CD1c-positive myeloid dendritic cell (primary cell): ENCODE results near the gene ADGRE1.
"Not testable (repeated sequence)": the region's sequence is repeated elsewhere in the genome, so short reads cannot be mapped to it uniquely, and the experiment has no call there.

Source experiments
- DNase-seq: peaks from one replicate; pipeline ENCODE4 v3.0.0-alpha.2; 2016; ENCODE audit errors: extremely low spot score

Gene ADGRE1

GRCh38 chr19:6887316-6887715 is at the start of gene ADGRE1:
Gene ADGRE1, plus strand, starts transcription at chr19:6887579. Its CDS starts 30 bp downstream, at chr19:6887609.
- DNase-seq: peak; percentile 51

DNA sequence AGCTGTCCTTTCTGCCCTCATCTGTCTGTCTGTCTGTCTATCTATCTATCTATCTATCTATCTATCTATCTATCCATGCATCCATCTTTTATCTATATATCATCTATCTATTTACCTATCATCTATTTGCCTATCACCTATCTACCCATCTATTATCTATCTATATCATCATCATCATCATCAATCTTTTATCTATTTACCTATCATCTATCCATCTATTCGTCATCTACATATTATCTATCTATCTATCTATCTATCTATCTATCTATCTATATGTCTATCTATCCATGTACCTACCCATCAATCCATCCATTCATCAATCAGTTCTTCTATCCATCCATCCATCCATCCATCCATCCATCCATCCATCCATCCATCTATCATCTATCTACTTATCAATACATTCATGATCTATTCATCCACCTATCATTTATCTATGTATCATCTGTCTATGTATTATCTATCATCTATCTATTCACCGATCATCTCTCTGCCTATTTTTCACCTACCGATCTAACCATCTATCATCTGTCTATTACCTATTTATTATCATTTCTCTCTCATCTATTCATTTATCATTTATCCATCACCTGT is 49.2 kb upstream of the ADGRE1 start:
- no peak for DNase-seq

- DNase-seq: no peak
Observed at GRCh38 chr19:6842871-6843607, 44.3 kb upstream of the ADGRE1 start.

DNA sequence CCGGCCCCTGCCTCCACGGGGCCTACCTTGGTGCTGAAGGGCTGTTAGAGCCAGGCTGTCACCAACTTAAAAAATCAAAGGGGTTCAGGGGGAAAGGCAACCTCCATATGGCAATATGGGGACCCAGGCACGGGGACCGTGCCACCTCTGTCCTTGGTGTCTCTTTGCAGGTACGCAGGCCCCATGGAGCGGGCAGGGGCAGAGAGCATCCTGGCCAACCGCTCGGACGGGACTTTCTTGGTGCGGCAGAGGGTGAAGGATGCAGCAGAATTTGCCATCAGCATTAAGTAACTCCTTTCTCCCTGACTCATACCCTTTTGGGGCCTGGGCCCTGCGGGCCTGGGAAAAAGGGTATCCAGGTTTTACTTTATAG is 39.6 kb upstream of the ADGRE1 start:
- no peak for DNase-seq

DNA sequence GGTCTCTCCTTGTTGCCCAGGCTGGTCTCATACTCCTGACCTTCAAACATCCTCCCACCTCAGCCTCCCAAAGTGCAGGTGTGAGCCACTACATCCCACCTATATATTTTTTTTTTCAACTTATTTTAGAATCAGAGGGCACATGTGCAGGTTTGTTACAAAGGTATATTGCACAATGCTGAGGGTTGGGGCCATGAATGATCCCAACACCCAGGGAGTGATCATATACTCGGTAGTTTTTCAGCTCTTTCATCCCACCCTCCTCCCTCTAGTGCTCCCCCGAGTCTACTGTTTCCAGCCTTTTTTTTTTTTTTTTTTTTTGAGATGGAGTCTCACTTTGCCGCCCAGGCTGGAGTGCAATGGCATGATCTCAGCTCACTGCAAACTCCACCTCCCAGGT is 38.4 kb upstream of the ADGRE1 start:
- no peak for DNase-seq

DNA sequence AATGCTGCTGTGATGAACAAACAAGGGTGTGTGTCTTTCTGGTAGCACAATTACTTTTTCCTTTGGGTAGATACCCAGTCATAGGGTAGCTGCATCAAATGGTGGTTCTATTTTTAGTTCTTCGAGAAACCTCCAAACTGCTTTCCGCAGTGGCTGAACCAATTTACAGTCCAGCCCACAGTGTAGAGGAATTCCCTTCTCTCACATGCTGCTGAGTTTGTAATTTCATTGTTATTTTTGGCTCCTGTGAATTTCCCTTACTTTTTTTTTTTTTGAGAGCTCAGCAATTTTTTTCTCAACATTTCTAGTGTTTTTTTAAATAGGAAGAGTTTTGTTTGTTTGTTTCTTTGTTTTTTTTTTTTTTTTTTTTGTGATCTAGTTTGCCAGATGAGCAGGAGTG is 37.5 kb upstream of the ADGRE1 start:
- no peak for DNase-seq

- no peak for DNase-seq
Observed at GRCh38 chr19:6851359-6851758, 36.0 kb upstream of the ADGRE1 start.

- DNase-seq: no peak
Observed at GRCh38 chr19:6852001-6852400, 35.4 kb upstream of the ADGRE1 start.

GRCh38 chr19:6853868-6854267 is 33.5 kb upstream of the ADGRE1 start:
- DNase-seq: no peak

DNA sequence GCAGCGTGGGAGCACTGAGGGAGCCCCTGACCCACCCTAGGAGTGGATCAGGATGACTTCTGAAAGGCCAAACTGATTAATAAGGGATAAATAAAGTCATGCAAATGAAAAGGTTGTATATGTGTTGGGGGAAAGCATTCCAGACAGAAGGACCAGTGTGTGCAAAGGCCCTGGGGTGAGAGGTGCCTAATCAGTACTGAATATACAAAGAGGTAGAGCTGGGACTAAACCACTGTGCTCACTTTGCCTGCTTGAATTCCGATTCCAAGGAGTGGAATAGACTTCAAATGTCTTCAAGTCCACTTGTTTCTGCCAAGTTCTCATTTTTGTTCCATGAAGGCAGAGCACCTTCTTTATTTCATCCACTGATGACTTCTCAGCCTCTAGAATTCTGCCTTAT is 32.6 kb upstream of the ADGRE1 start:
- DNase-seq: no peak

- no peak for DNase-seq
Observed at GRCh38 chr19:6856749-6857372, 30.5 kb upstream of the ADGRE1 start.

GRCh38 chr19:6861683-6862286 is 25.6 kb upstream of the ADGRE1 start:
- DNase-seq: no peak

DNA sequence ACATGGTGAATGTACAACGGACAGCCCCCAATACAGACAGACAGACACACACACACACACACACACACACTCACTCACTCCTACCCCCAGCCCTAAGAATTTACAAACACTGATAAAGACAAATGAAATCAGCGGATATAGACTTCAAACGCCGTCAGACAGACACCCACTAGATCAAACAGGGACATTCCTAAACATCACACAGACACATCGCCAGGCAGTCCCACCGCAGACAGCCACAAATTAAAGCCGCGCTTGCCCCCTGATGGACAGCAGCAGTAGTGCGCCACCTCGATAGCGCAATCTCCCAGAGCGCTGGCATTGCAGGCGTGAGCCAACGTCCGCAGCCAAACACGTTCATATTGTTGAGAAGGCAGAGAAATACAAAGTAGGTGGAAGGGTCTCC is 24.7 kb upstream of the ADGRE1 start:
- DNase-seq: peak; percentile 92

- DNase-seq: no peak
Observed at GRCh38 chr19:6864325-6864940, 22.9 kb upstream of the ADGRE1 start.

GRCh38 chr19:6865849-6866248 is 21.5 kb upstream of the ADGRE1 start:
- DNase-seq: no peak

GRCh38 chr19:6866741-6867151 is 20.6 kb upstream of the ADGRE1 start:
- no peak for DNase-seq

DNA sequence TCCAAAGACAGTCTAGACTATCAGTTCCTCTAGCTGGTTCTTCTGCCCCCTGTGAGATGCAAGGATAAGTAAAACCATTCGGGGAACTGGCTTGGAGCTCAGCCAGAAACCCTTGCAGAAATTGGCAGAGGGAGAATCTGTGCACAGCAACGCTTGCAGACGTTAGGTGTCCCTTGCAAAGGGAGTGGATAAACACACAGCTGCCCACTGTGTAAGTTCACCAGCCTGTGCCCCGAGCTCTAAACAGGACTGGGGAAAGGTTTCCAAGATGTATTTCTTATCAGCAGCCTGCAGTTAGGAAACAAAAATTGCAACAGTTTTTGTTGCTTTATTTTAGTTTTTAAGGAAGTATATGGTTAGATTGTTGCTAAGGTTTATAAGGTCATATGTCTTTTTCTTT is 19.0 kb upstream of the ADGRE1 start:
- DNase-seq: peak; percentile 63

- not testable (repeated sequence) for DNase-seq
Observed at GRCh38 chr19:6869151-6869882, 18.1 kb upstream of the ADGRE1 start.

DNA sequence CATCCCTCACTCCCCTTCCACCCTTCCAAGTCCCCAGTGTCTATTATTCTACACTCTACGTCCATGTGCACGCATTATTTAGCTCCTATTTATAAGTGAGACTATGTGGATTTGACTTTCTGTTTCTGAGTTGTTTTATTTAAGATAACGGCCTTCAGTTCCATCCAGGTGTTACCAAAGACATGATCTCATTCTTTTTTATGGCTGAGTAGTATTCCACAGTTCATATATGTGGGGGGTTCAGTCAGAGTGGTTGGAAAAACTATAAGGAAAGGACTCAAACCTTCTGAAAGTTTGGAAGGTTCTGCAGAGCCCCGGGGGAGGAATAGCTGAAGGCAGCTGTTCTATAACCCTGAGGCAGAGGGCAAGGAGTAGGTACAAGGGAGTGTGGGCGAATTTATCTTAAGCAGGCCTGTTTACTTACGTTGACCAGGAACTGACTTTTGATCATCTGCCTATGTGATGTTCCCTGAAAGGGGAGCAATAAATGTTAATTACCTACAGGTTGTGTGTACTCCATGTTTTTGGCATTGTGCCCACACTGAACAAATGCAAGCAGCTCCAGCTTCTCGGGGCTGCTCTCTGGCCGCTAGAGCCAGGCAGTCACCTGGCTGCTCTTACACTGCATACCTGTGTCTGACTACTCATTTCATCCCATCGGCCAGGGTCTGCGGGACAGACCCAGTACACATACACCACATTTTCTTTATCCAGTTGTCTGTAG is 13.5 kb upstream of the ADGRE1 start:
- DNase-seq: no peak

GRCh38 chr19:6875218-6875617 is 12.2 kb upstream of the ADGRE1 start:
- DNase-seq: no peak

DNA sequence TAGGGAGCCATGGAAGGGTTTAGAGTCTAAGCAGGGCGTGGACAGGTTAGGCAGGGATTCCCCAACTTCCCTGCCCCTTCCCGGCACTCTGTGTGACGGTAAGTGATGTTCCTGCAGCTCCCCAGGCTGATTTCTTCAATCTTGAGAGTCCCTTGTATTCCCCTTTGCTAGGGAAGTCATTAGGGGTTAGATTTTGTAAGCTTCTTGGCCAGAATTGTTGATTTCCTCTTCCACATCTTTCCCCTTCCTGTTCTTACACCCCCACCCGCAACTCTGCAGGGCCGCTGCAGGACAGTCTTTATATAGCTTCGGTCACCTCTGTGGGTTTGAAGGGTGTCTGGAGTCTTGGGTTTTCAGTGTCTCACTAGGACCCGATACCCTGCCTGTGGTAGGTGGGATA is 10.6 kb upstream of the ADGRE1 start:
- DNase-seq: peak; percentile 42
